Upper lobe of right lung (tissue), 1 donor: ENCODE data around the gene UHMK1. TPM values are rescaled to one million over a fixed set of nuclear protein-coding genes. Genes with fewer than 3 reads are reported as not detected.

Source experiments
- ATAC-seq: fragments of 200-7000 bp; cut with Tn5 transposase; one replicate; pipeline ENCODE4 v1.9.1; 2020; ENCODE audit warnings: mild to moderate bottlenecking, moderate library complexity
- DNase-seq: peaks from one replicate; pipeline ENCODE4 v3.0.0-alpha.2; 2020
- H3K27ac ChIP-seq: fragments of 200-600 bp; one replicate; pipeline ENCODE4 v1.8.0; 2022
- H3K27me3 ChIP-seq: fragments of 200-600 bp; one replicate; pipeline ENCODE4 v1.8.0; 2022; ENCODE audit warnings: mild to moderate bottlenecking
- H3K36me3 ChIP-seq: fragments of 200-600 bp; one replicate; pipeline ENCODE4 v1.8.0; 2022
- H3K4me1 ChIP-seq: fragments of 200-600 bp; one replicate; pipeline ENCODE4 v1.8.0; 2022
- H3K4me3 ChIP-seq: fragments of 200-600 bp; one replicate; pipeline ENCODE4 v1.8.0; 2022; ENCODE audit warnings: mild to moderate bottlenecking
- H3K9me3 ChIP-seq: fragments of 200-600 bp; one replicate; pipeline ENCODE4 v1.8.0; 2022
- CTCF ChIP-seq: fragments of 200-600 bp; IDR thresholded peaks from one replicate; pipeline ENCODE4 v1.8.0; 2022; ENCODE audit warnings: antibody characterized with exemption
- intact Hi-C: fragments of 100-400 bp; cut with DNase I; formaldehyde crosslinking; loops from one replicate; pipeline ENCODE4 v1.11.0; 2022
- total RNA-seq: library from RNA; stranded (reverse); fragmentation: NEBNext Ultra II Directional; extraction: Animal tissue kit (Norgen Biotek cat#: 25700); gene quantifications from one replicate; pipeline ENCODE4 v1.2.1, GENCODE V29; 2021
- donor health status: DM: no; HTN: yes; CAD: no; lungs with severe emphysema.

UHMK1 gene
- total RNA-seq, 1 donor from 2014 or later, result 53.6 TPM

- no peak overlapping the region for H3K27ac ChIP-seq
- peaks cover 18% of the 10 kb centered on the region for H3K36me3 ChIP-seq
- no peaks in the 10 kb centered on the region for H3K9me3 ChIP-seq
- H3K27me3 ChIP-seq, result no peaks in the 10 kb centered on the region
- H3K4me1 ChIP-seq, result peaks cover 4% of the 10 kb centered on the region
- DNase-seq, result no peak
- no peak for ATAC-seq
- intact Hi-C loops, result no loop called here
- no peak for TF ChIP-seq CTCF
- no peak overlapping the region for H3K4me3 ChIP-seq
These were observed 74.1 kb downstream of the UHMK1 start for GRCh38 chr1:162571696-162572095.

GRCh38 chr1:162573136-162573535 lies 75.5 kb downstream of the UHMK1 start:
- Histone ChIP-seq H3K9me3 (no peaks in the 10 kb centered on the region), H3K27ac (no peak overlapping the region), H3K27me3 (no peaks in the 10 kb centered on the region), H3K4me1 (peaks cover 4% of the 10 kb centered on the region), H3K36me3 (peaks cover 18% of the 10 kb centered on the region), H3K4me3 (no peak overlapping the region)
- intact Hi-C loops, result no loop called here
- TF ChIP-seq CTCF, result no peak
- DNase-seq, result no peak
- ATAC-seq, result no peak

- intact Hi-C loops, result no loop called here
- H3K9me3 ChIP-seq, result no peaks in the 10 kb centered on the region
- ATAC-seq, result no peak
- DNase-seq, result no peak
- no peaks in the 10 kb centered on the region for H3K27me3 ChIP-seq
- no peak for TF ChIP-seq CTCF
- no peaks in the 10 kb centered on the region for H3K4me1 ChIP-seq
- H3K4me3 ChIP-seq, result no peak overlapping the region
- H3K27ac ChIP-seq, result no peak overlapping the region
- peaks cover 62% of the 10 kb centered on the region for H3K36me3 ChIP-seq
These were observed 80.6 kb downstream of the UHMK1 start for GRCh38 chr1:162578071-162578700.

GRCh38 chr1:162578936-162579335 lies 81.3 kb downstream of the UHMK1 start:
- no peak for TF ChIP-seq CTCF
- H3K4me3 ChIP-seq, result no peak overlapping the region
- intact Hi-C loops, result no loop called here
- no peak overlapping the region for H3K27ac ChIP-seq
- ATAC-seq (no peak), DNase-seq (no peak)
- no peaks in the 10 kb centered on the region for H3K9me3 ChIP-seq
- H3K36me3 ChIP-seq, result peaks cover 69% of the 10 kb centered on the region
- H3K4me1 ChIP-seq, result no peaks in the 10 kb centered on the region
- H3K27me3 ChIP-seq, result no peaks in the 10 kb centered on the region

Other genes starting within 250 kb of the UHMK1 start
- gene SPATA46, start 121.0 kb upstream of the UHMK1 start, total RNA-seq, result not detected
- 7.1 TPM for gene C1orf226, start 116.1 kb upstream of the UHMK1 start, total RNA-seq
- 1.9 TPM for gene SH2D1B, start 85.7 kb upstream of the UHMK1 start, total RNA-seq
- gene UAP1, start 63.9 kb downstream of the UHMK1 start, total RNA-seq, result 35.0 TPM
- gene DDR2, start 134.6 kb downstream of the UHMK1 start, total RNA-seq, result 44.6 TPM